HG02938 (cell line): ENCODE data around the gene CYB5A.
"Not testable (repeated sequence)": the region's sequence is repeated elsewhere in the genome, so short reads cannot be mapped to it uniquely, and the experiment has no call there.

Experiments
- ATAC-seq: cut with Tn5 transposase; IDR thresholded peaks from one replicate; pipeline ENCODE4 v1.9.1; 2021; ENCODE audit warnings: mild to moderate bottlenecking, moderate library complexity; ENCODE audit not compliant: unreplicated experiment

The CYB5A gene, protein sequence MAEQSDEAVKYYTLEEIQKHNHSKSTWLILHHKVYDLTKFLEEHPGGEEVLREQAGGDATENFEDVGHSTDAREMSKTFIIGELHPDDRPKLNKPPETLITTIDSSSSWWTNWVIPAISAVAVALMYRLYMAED

GRCh38 chr18:74291771-74292540, at the start of gene CYB5A:
Gene CYB5A, minus strand, starts transcription at chr18:74291963. Its CDS starts 88 bp downstream, at chr18:74291875.
- peak; percentile 99 for ATAC-seq

- no peak for ATAC-seq
Measured at GRCh38 chr18:74337912-74338309, 46.1 kb upstream of the CYB5A start.

GRCh38 chr18:74337155-74337911, 45.6 kb upstream of the CYB5A start:
- ATAC-seq: no peak

DNA sequence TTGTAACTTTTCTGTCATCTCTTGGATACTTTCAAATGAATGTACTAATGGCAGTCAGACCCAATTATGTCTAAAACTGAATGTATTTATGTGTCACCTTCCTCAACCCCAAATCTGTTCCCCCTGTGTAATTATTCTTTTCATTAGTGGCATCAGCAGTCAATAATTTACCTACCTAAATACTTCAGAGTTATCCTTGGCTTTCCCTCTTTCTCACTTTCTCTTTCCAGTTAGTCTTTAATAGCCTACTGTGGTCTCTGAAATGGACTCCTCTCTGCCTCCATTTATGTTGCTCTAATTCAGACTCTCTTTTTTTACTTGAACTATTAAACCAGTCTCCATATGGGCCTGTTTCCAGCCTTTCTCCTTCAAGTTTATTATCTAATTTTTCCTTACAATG, 44.9 kb upstream of the CYB5A start:
- ATAC-seq: no peak

GRCh38 chr18:74334242-74334893, 42.6 kb upstream of the CYB5A start:
- ATAC-seq: peak; percentile 67

- no peak for ATAC-seq
Measured at GRCh38 chr18:74333091-74333490, 41.3 kb upstream of the CYB5A start.

GRCh38 chr18:74331404-74331803, 39.6 kb upstream of the CYB5A start:
- ATAC-seq: no peak

DNA sequence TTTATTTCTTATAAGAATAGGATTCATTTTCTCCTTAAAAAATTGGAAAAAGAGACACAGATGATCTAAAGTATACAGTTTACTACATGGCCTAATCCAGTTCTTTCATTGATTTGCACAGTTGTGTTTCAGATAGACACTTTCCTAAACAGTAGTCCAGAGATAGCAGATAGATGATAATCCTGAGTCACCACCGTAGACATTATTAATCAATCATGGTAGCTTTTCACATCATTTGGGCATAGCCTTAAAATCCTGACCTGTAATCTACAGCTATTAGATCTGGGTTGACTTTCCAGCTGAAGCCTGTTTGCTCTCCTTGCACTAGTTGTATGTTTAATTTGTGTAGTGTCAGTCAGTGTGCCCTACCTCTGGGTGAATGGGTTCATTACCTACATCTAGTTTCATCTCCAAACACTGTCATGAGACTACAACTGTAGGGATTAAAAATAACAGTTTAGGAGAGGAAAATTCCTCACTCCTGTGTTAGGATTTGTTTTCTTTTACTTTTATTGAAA, 38.0 kb upstream of the CYB5A start:
- no peak for ATAC-seq

DNA sequence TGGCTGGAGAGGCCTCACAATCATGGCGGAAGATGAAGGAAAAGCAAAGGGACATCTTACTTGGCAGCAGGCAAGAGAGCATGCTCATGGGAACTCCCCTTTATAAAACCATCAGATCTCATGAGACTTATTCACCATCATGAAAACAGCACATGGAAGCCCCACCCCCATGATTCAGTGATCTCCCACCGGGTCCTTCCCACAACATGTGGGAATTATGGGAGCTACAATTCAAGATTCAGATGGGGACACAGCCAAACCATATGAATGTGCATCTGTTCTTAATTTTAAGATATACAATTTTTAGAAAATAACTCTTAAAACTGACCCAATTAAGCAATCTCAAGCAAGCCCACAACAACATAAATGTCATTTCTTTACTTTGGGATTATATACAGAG, 36.4 kb upstream of the CYB5A start:
- no peak for ATAC-seq

DNA sequence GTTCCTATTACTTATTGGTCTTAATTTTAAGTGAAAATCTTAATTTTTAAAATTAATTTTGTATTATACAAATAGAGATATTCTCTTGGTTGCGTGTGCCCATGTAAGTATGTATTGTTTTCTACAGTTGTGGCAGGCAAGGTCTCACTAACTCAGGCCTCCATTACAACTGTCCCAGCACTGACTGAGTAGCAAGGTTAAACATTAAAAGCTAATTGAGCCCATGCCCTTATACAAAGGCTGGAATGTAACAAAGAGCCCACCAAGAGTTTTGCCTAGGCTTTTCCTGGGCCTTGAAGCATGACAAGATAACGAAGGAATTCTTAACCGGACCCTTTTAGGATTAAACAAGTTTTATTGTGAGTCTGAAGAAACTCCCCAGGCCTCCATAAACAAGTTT, 35.0 kb upstream of the CYB5A start:
- not testable (repeated sequence) for ATAC-seq

DNA sequence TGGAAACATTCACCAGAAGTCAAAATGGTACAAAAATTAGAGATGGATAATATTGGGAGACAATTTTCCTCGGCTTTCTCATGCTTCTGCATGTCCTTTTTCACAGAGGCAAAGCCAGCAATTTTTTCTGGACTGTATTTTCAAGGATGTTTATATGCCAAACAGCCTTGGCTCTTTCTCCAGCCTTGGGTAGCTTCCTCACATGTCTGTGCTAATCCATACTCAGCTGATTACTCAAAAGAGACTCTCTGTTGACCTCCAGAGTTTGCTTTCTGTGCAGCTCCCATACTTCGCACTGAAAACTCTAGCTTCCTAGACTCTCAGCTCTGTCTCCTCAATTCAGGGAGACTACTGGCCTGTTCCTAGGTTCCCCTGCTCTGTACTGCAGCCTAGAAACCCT, 34.5 kb upstream of the CYB5A start:
- no peak for ATAC-seq

DNA sequence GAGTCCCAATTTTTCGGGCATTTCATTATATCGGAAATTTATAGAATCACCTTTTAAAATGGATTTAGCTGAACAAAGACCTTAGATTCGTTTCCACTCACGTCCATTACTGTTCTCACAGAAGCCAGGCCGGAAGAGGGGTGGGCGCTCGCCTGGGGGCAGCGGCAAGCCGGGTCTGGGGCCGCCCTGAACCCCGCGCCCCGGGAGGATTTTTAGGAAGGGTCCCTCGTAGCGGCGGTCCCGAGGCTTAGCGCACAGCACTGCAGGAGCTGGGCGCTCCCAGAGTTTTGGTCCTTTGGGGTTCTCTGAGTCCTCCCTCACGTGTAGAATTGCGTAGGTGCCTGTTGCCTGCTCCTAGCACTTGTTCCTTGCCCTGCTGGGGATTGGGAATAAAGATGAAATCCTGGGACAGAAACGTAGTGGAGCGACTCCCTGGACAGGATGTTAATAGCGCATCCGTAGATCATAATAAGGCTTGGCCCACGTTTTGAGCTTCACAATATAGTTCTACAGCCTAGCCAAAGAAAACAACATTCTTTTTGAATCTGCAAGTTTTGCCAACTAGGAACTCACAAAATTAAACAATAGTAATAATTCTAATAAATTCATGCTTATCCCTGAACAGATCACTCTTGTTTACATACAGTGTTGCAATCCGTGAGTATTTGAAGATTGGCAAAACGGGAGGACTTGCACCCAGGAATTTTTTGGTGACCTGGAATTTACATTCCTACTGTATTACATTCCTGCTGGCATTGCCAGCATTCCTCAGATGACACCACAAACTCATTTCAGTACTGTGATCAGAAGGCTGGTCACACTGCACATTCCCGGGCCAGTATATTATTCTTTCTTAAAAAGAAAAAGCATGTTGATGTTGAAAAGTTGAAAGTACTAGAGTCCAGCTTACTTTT, 24.8 kb upstream of the CYB5A start:
- ATAC-seq: no peak

- no peak for ATAC-seq
Measured at GRCh38 chr18:74315464-74316256, 23.9 kb upstream of the CYB5A start, which contains the start of gene C18orf63. Gene C18orf63, plus strand, starts transcription at chr18:74315839. Its CDS starts 2,027 bp downstream, at chr18:74317866.

DNA sequence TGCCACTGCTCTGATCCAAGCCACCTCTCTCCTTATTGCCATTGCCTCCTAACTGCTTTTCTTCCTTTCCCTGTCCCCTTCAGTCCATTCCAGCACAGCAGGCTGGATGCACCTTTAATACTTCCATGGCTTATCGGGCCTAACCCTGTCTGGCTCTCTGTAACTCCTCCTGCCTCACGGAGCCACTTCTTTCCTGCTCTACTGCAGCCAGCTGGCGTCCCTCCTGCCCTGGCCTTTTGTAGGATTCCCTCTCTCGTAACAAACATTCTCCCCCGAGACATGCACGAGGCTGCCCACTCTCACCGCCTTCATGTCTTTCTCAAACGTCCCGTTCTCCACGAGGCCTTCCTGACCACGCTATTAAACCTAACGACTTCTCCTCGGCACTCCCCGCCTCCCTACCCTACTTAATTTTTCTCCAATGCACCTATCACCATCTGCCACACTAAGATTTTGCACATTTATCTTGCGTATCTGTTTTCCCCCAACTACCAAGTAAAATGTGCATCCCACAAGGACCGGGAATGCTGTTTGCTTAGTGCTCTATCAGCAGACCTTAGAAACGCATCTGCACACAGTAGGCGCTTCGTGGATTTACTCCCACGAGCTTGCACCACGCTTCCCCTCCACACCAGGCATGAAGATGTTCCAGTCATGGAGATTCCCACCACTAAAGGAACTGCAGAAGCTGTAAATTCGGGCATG, 23.1 kb upstream of the CYB5A start:
- ATAC-seq: no peak

- ATAC-seq: no peak
Measured at GRCh38 chr18:74311000-74311399, 19.2 kb upstream of the CYB5A start.

DNA sequence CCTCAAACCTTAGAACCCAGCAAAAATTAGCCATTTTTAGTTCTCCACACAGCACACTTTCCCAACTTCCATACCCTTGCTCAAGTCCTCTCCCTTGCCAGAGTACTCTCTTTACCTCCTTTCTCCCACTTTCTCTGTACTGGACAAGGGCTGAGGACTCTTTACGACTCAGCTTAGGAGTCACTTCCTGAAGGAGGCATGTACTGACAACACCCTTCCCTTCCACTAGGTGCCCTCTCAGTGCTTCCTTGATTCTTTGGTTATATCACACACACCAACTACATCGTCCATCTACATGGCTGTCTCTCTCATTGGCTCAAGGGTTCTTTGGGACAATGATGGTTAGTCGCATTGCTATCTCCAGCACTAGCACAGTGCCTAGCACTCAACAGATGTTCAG, 18.6 kb upstream of the CYB5A start:
- peak; percentile 88 for ATAC-seq

DNA sequence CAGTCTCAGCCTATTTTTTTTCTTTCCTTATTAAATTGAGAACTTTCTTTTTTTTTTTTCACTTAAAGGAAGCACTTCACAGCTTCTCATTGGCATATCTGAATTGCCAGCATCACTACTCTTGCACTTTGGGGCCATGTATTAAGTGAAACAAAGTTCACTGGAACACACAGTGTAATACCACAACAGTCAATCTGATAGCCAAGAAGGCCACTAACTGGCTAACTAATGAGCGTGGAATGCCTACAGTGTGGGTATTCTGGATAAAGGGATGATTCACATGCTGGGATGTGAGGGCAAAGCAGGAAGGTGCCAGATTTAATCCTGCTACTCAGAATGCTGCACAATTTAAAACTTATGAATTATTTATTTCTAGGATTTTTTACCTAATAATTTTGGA, 12.2 kb upstream of the CYB5A start:
- ATAC-seq: no peak

DNA sequence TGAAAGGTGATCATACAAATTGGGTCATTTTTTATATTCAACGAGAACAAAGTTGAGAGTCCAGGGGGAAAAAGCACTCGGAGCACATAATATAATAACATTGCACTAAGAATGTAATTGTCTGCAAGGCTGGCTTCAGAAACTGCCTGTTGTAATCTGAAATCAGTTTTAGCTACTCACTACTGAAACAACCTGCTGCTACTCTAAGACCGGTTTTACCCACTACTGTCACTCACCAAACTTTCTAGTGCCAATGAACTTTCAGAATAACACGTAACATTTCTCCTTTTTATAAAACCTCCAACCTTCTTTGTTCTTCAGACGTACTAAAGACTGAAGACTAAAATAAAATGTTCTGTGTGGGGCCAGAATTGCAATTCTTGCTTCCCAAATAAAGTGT, 11.5 kb upstream of the CYB5A start:
- no peak for ATAC-seq

- no peak for ATAC-seq
Measured at GRCh38 chr18:74299746-74300145, 8.0 kb upstream of the CYB5A start.
